GM13977 (cell line): ENCODE results near the gene VAV1.
A peak's percentile ranks its signal among the peaks of the same experiment; 100 is the strongest.

Experiments used
- DNase-seq: peaks from one replicate; pipeline ENCODE4 v3.0.0; 2012; ENCODE audit warnings: low spot score
- CTCF ChIP-seq: IDR thresholded peaks from 2 replicates; pipeline ENCODE4 v1.5.1; 2012; ENCODE audit warnings: mild to moderate bottlenecking, control low read depth; ENCODE audit not compliant: insufficient read depth; ENCODE audit errors: extremely low read depth, missing control alignments
- in situ Hi-C: fragments of 300-500 bp; cut with MboI; formaldehyde crosslinking; loops from one replicate; pipeline ENCODE4 v1.12.0; 2022; ENCODE audit warnings: low sequenced_read_pairs, low pct_unique_long_range_greater_than_20kb, mixed read lengths, inconsistent platforms; ENCODE audit not compliant: unreplicated experiment

VAV1 gene

GRCh38 chr19:6853868-6854267 lies 81.4 kb downstream of the VAV1 start:
- in situ Hi-C loops = loop anchor here (25.0 kb wide), 2 partner anchors 217 to 342 kb away; partner anchors contain the start of gene TUBB4A
- no peak for TF ChIP-seq CTCF
- no peak for DNase-seq

GRCh38 chr19:6854758-6855157 lies 82.2 kb downstream of the VAV1 start:
- no peak for DNase-seq
- TF ChIP-seq CTCF = no peak
- in situ Hi-C loops = loop anchor here (25.0 kb wide), 2 partner anchors 217 to 342 kb away; partner anchors contain the start of gene TUBB4A

- TF ChIP-seq CTCF = no peak
- in situ Hi-C loops = loop anchor here (25.0 kb wide), 2 partner anchors 220 to 345 kb away; partner anchors contain the start of gene TUBB4A
- DNase-seq = no peak
Observed at GRCh38 chr19:6856749-6857372, 84.4 kb downstream of the VAV1 start.

GRCh38 chr19:6861683-6862286 lies 89.3 kb downstream of the VAV1 start:
- no peak for DNase-seq
- TF ChIP-seq CTCF = no peak
- in situ Hi-C loops = loop anchor here (10.0 to 25.0 kb wide), 3 partner anchors 117 to 349 kb away; partner anchors contain the start of gene TUBB4A

GRCh38 chr19:6862673-6863078 lies 90.2 kb downstream of the VAV1 start:
- TF ChIP-seq CTCF = peak; percentile 98
- peak; percentile 87 for DNase-seq
- in situ Hi-C loops = loop anchor here (10.0 to 25.0 kb wide), 3 partner anchors 118 to 350 kb away; partner anchors contain the start of gene TUBB4A

GRCh38 chr19:6864325-6864940 lies 91.9 kb downstream of the VAV1 start:
- in situ Hi-C loops = loop anchor here (10.0 to 25.0 kb wide), 3 partner anchors 120 to 352 kb away; partner anchors contain the start of gene TUBB4A
- no peak for DNase-seq

More at GRCh38 chr19:6864325-6864940, 91.9 kb downstream of the VAV1 start:
- no peak for TF ChIP-seq CTCF
